Measurements from ENCODE around the gene DEPP1.

DEPP1 gene

GRCh38 chr10:44950326-44951225, 28.0 kb downstream of the DEPP1 start:
- no peak for DNase-seq

- no peak for DNase-seq
Observed at GRCh38 chr10:44949915-44950314, 28.7 kb downstream of the DEPP1 start.

- no peak for DNase-seq
Observed at GRCh38 chr10:44949127-44949802, 29.3 kb downstream of the DEPP1 start.

GRCh38 chr10:44948642-44949041, 30.0 kb downstream of the DEPP1 start:
- no peak for DNase-seq

- DNase-seq: no peak
Observed at GRCh38 chr10:44947371-44948152, 31.0 kb downstream of the DEPP1 start.

GRCh38 chr10:44946205-44946604, 32.4 kb downstream of the DEPP1 start:
- peak; percentile 16 for DNase-seq

- no peak for DNase-seq
Observed at GRCh38 chr10:44944354-44944753, 34.3 kb downstream of the DEPP1 start.

- DNase-seq: no peak
Observed at GRCh38 chr10:44939691-44940401, 38.8 kb downstream of the DEPP1 start.

- no peak for DNase-seq
Observed at GRCh38 chr10:44938956-44939355, 39.7 kb downstream of the DEPP1 start.

GRCh38 chr10:44937196-44938005, 41.2 kb downstream of the DEPP1 start:
- peak; percentile 10 for DNase-seq

- no peak for DNase-seq
Observed at GRCh38 chr10:44936314-44936975, 42.2 kb downstream of the DEPP1 start.

- no peak for DNase-seq
Observed at GRCh38 chr10:44935966-44936295, 42.7 kb downstream of the DEPP1 start.

GRCh38 chr10:44935201-44935965, 43.2 kb downstream of the DEPP1 start:
- peak; percentile 29 for DNase-seq

GRCh38 chr10:44934416-44935200, 44.0 kb downstream of the DEPP1 start:
- DNase-seq: no peak

GRCh38 chr10:44933451-44934321, 44.9 kb downstream of the DEPP1 start:
- no peak for DNase-seq

GRCh38 chr10:44932517-44933450, 45.8 kb downstream of the DEPP1 start:
- DNase-seq: peak; percentile 57
